ENCODE data around the gene SMYD3.

DNA sequence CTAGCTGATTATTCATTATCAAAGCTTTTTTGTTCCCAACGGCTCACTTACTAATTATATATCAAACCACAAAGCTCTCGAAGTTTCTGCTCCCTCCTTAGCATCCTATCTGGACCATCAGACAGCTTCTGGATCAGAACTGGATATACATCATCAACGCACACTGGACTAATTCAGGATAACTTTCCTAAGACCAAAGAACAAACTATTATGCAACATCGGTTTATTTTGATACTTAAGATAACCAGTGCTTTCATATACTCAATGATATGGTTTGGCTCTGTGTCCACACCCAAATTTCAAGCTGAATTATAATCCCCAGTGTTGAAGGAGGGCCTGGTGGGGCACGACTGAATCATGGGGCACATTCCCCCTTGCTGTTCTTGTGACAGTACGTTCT lies 110.8 kb downstream of the SMYD3 start:
- TF ChIP-seq, protein P1, sequence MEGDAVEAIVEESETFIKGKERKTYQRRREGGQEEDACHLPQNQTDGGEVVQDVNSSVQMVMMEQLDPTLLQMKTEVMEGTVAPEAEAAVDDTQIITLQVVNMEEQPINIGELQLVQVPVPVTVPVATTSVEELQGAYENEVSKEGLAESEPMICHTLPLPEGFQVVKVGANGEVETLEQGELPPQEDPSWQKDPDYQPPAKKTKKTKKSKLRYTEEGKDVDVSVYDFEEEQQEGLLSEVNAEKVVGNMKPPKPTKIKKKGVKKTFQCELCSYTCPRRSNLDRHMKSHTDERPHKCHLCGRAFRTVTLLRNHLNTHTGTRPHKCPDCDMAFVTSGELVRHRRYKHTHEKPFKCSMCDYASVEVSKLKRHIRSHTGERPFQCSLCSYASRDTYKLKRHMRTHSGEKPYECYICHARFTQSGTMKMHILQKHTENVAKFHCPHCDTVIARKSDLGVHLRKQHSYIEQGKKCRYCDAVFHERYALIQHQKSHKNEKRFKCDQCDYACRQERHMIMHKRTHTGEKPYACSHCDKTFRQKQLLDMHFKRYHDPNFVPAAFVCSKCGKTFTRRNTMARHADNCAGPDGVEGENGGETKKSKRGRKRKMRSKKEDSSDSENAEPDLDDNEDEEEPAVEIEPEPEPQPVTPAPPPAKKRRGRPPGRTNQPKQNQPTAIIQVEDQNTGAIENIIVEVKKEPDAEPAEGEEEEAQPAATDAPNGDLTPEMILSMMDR (conservative IDR thresholded peaks at IDR 0.05; ENCODE audit: low read length) = no peak
- no peak for TF ChIP-seq EZH2phosphoT487 (IDR thresholded peaks at IDR 0.05; ENCODE audit: borderline replicate concordance)

All from Loucy (cell line).